NCI-H510A treated with DMSO at 0.1 percent for 48 hours (cell line): ENCODE data around the gene SYCP1.
"Not testable (repeated sequence)": the region's sequence is repeated elsewhere in the genome, so short reads cannot be mapped to it uniquely, and the experiment has no call there.

Experiments
- DNase-seq: peaks from one replicate; lab custom pipeline; 2025; lab: John Stamatoyannopoulos, UW

SYCP1 gene

GRCh38 chr1:114959423-114959822, 104.8 kb downstream of the SYCP1 start:
- DNase-seq = no peak

GRCh38 chr1:114976891-114977290, 122.2 kb downstream of the SYCP1 start:
- no peak for DNase-seq

DNA sequence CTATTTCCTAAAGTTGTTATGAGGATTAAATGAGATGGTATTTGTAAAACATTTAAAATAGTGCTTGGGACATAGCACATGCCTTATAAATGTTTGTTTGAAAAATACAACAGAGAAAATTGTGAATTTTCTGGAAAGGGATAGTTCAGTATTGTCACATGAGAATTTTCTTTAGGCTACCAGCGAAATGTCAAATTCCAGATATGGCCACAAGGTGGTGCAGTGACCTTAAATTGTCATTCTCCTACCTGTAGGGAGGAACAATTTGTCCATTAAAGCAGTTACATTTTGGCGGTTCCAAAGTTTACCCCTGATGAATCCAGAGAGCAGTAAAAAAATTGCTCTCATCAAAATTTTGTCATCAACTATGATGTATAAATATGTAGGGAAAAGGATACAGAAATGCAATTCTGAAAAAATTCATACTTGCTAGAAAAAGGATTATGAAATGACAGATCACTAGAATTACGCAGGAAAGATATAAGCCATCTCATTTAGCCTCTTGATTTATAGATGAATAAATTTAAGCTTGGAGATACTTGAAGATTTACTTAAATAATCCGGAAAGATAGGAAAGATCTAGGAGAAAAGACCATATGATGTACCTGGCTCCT, 124.7 kb downstream of the SYCP1 start:
- peak; percentile 31 for DNase-seq

- no peak for DNase-seq
Observed at GRCh38 chr1:114982251-114982650, 127.6 kb downstream of the SYCP1 start.

DNA sequence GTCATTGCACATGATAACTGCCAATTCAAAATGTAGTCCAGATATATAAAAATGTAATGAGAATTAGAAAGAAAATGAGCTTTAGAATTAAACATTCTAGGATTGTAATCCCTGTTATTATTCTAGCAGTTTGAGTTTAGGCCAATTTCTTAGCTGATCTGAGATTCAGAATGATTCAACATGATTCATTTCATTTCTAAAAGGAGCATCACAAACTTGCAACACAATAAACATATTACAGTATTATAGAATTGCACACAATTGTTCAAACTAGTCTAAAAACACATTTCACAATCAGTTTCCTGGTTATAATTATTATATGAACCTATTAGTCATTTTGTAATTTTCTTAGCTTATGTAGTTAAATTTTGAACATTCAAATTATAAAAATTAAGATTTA, 131.6 kb downstream of the SYCP1 start:
- DNase-seq = no peak

GRCh38 chr1:114988095-114988494, 133.4 kb downstream of the SYCP1 start:
- DNase-seq = no peak

DNA sequence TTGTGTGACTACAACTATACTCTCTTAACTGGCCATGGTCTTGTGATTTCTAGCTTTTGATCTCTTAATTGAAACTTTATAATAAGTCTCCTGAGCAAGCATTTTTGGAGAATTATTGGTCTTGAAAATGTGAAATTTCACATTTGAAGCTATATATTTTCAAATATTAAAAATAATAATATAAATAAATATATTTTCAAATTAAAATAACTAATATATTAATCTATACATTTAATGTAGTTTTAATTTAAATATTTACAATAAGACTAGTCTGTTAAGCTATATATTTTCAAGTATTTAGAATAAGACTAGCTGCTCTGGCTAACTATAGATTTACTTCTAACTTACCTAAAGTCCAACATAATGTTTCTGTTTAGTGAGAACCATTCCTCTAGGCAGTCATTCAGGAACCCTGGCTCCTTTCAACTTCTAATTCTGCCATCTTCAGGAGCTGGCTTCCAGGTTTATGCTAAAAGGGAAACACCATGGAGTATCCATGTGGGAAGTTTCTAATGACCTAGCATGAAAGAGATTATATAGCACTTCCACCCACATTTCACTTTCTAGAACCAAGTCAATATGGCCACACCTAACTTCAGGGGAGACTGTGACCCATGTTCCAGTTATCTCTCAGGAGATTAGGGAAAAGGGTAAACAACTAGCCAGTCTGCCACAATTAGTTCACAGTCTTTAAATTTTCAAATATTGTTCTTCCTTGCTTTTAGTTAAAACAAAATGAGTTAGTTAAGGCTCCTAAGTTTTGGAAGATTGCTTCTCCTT, 143.0 kb downstream of the SYCP1 start:
- no peak for DNase-seq

- no peak for DNase-seq
Observed at GRCh38 chr1:115006191-115006590, 151.5 kb downstream of the SYCP1 start.

DNA sequence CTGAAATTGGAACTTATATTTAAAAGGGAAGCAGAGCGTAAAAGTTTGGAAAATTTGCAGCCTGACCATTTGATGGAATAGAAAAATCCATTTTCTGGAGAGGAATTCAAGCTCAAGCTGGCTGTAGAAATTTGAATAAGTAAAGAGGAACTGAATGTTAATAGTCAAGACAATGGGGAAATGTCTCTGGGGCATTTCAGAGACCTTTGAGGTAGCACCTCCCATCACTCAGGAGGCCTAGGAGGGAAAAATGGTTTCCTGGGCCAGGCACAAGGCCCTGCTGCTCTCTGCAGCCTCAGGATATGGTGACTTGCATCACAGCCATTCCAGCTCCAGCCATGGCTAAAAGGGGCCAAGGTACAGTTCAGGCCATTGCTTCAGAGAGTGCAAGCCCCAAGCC, 157.3 kb downstream of the SYCP1 start:
- no peak for DNase-seq

DNA sequence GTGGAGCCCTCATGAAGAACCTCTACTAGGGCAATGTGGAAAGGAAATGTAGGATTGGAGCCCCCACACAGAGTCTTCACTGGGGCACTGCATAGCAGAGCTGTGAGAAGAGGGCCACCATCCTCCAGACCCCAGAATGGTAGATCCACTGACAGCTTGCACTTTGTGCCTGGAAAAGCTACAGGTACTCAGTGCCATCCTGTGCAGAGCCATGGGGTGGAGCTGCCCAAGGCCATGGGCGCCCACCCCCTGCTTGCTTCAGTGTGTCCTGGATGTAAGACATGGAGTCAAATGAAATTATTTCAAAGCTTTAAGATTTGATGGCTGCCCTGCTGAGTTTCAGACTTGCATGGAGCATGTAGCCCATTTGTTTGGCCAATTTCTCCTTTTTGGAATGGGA, 157.8 kb downstream of the SYCP1 start:
- no peak for DNase-seq

DNA sequence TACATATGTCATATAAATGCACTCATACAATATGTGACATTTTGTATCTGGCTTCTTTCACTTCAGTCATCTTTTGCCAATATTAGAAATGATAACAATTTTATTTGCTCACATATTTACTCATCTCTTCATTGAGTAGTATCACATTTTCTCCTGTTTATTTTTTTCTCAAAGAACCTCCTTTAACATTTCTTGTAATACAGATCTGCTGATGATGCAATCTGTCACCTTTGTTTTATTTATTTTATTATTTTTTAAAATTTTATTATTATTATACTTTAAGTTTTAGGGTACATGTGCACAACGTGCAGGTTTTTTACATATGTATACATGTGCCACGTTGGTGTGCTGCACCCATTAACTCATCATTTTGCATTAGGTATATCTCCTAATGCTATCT, 159.1 kb downstream of the SYCP1 start:
- no peak for DNase-seq

DNA sequence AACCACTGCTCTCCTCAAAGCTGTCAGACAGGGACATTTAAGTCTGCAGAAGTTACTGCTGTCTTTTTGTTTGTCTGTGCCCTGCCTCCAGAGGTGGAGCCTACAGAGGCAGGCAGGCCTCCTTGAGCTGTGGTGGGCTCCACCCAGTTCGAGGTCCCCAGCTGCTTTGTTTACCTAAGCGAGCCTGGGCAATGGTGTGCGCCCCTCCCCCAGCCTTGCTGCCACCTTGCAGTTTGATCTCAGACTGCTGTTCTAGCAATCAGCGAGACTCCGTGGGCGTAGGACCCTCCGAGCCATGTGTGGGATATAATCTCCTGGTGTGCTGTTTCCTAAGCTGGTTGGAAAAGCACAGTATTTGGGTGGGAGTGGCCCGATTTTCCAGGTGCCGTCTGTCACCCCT, 164.9 kb downstream of the SYCP1 start:
- DNase-seq = not testable (repeated sequence)

DNA sequence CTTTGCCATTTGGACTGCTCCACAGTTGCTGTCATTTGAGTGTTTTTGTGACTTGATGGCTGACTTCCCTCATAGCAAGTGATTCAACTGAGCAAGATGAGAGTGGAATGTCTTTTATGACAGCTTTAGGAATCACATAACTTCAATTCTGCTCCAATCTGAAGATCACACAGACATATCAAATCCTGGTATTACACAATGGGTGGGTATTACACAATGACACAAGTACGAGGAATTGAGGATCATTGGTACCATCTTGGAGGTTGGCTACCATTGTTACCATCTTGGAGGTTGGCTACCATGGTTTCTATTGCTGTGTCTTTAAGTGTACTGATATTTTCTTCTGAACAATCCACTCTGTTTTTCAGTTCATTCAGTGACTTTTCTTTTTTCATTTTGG, 166.5 kb downstream of the SYCP1 start:
- no peak for DNase-seq

- DNase-seq = no peak
Observed at GRCh38 chr1:115023593-115023992, 168.9 kb downstream of the SYCP1 start.

DNA sequence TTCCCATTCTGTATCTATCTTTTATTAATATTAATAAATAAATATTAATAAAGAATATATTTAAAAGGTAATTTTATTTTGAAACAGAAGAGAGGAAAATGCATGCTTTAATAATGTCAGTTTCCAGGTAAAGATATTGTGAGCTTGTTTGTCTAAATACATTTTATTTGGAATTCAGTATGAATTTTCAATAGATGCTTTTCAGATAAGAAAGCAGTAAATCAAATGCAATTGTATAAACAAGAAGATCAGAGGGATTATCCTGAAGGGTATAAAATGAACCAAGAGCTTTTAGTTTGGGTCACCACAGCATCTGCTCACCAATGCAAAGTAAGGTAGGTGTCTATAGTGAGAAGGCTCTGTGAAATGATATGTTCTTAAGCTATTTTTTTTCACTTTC, 174.9 kb downstream of the SYCP1 start, which contains the start of gene TSHB:
TSS of gene TSHB (plus strand) at position 301 of the 400 bp plus-strand sequence. CDS start 3,537 bp downstream, outside the sequence.
- no peak for DNase-seq

- DNase-seq = no peak
Observed at GRCh38 chr1:115031595-115031994, 176.9 kb downstream of the SYCP1 start.

GRCh38 chr1:115035652-115036051, 181.0 kb downstream of the SYCP1 start:
- no peak for DNase-seq

GRCh38 chr1:115036814-115037507, 182.3 kb downstream of the SYCP1 start:
- no peak for DNase-seq

- DNase-seq = no peak
Observed at GRCh38 chr1:115040501-115040900, 185.8 kb downstream of the SYCP1 start.

GRCh38 chr1:115041654-115042053, 187.0 kb downstream of the SYCP1 start:
- DNase-seq = no peak
